HG02798 (cell line): ENCODE data around the gene ANKDD1B.
"Not testable (repeated sequence)": the region's sequence is repeated elsewhere in the genome, so short reads cannot be mapped to it uniquely, and the experiment has no call there.

Source experiments
- ATAC-seq: cut with Tn5 transposase; IDR thresholded peaks from one replicate; pipeline ENCODE4 v1.9.1; 2021; ENCODE audit warnings: mild to moderate bottlenecking; ENCODE audit not compliant: unreplicated experiment, poor library complexity

The ANKDD1B gene

DNA sequence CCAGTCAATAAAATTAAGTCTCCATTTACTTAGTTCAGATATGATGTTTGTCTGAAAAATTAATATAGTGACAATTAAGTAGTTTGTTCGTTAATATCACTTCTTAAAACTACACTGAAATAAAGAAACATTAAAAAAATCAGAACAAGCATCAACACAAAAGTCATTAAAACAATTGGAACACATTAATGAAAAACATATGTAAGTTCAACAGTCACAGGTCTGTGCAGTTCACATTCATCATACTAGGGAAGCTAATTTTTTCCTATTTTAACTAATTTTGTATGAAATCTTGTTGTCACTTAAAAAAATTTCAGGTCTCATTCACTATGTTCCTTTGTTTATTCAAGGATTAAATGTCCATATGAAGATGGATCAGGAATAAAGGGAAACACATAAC is 83.5 kb downstream of the ANKDD1B start:
- ATAC-seq: no peak

GRCh38 chr5:75695472-75696351 is 84.5 kb downstream of the ANKDD1B start:
- ATAC-seq: not testable (repeated sequence)

- no peak for ATAC-seq
Measured at GRCh38 chr5:75701856-75702255, 90.6 kb downstream of the ANKDD1B start.

DNA sequence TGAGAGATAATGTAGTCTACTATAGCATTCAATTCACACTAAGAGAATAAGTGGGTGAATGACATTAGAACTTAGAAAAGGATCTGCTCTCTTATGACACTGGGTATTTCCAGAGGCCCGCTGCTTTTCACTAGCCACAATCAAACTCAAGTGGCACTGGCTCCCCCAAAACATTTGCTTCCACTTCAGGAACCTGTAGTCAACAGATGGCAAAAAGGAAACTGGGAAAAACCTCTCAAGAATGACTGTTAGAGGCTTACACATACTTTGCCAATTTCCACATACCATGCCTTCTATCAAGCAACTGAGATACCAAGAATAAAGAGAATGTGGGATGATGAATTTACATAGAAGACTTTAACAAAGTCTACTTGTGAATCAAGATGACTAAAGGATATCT is 94.8 kb downstream of the ANKDD1B start:
- no peak for ATAC-seq

DNA sequence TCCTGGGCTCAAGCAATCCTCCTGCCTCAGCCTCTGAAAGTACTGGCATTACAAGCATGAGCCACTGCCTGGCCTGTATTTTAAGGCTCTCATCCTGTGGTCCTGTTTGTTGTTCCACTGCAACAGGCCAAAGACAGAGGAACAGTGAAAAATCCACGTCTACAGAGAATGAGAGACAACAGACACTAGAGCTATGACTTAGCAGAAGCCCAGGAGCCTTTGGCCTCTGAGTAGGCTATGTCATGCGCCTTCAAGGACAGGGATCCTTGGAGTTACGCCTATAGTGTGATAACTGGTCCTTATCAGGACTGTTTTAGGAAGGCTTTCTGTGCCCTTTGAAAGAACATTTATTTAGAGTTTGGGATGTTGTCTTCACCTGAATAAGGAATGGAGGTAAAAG is 95.5 kb downstream of the ANKDD1B start:
- no peak for ATAC-seq

GRCh38 chr5:75707911-75708509 is 96.8 kb downstream of the ANKDD1B start:
- no peak for ATAC-seq

- no peak for ATAC-seq
Measured at GRCh38 chr5:75710637-75711036, 99.4 kb downstream of the ANKDD1B start.

DNA sequence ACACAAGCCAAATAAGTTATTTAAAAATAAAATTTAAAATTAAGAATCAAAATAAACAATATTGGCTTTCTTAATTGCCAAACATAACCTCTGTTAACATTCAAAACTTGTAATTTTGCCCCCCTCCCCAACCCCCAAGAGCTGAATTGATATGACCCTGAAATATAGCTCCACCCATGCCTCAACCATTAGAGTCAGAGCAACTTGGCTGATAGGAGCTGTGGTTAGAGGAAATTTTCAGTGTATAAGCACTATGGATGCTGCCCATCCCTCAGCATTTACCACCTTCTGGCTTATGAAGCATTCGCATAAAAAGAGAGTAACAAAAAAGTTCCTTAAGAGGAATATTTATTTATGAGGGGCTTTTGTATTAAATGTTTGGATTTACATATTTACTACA is 99.9 kb downstream of the ANKDD1B start:
- no peak for ATAC-seq

DNA sequence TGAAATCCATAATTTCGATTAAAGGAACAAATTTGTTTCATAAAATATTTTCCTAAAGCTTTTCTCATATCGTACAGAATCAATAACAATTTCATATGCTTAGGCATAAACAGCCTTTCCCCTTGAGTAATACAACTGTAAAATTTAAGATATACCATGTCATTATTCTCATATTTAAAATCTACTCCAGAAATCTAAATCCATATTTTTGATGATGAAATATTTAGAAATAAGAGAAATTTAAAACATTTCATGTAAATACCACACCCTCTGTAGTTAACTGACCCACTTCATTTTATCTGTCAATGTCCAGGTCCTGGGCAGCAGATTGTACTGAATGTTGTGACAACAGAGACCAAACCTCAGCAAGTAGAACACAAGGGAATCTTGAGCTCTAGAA is 100.8 kb downstream of the ANKDD1B start:
- no peak for ATAC-seq

- ATAC-seq: peak; percentile 10
Measured at GRCh38 chr5:75716715-75717081, 105.4 kb downstream of the ANKDD1B start.

- peak; percentile 95 for ATAC-seq
Measured at GRCh38 chr5:75717082-75717922, 106.0 kb downstream of the ANKDD1B start, which contains the start of gene POC5. Gene POC5 (minus strand): TSS chr5:75717437. CDS start chr5:75712937, 4,500 bp downstream.

GRCh38 chr5:75720882-75721281 is 109.6 kb downstream of the ANKDD1B start:
- no peak for ATAC-seq
